Activated CD4-positive, alpha-beta T cell treated with anti-CD3 and anti-CD28 coated beads for 48 hours (primary cell): ENCODE measurements around the gene AK9.

Experiments used
- DNase-seq: peaks from one replicate; pipeline ENCODE4 v3.0.0-alpha.2; 2020

Gene AK9

GRCh38 chr6:109455437-109456110 lies 235.4 kb downstream of the AK9 start, which contains the start of gene MICAL1:
Gene MICAL1 (minus strand): TSS chr6:109455772. CDS start chr6:109454196, 1,576 bp downstream.
- peak; percentile 71 for DNase-seq

- DNase-seq = peak; percentile 65
Measured at GRCh38 chr6:109454496-109455436, 236.2 kb downstream of the AK9 start.

- no peak for DNase-seq
Measured at GRCh38 chr6:109453594-109454495, 237.2 kb downstream of the AK9 start.

GRCh38 chr6:109453156-109453555 lies 237.8 kb downstream of the AK9 start:
- no peak for DNase-seq

GRCh38 chr6:109452181-109452580 lies 238.8 kb downstream of the AK9 start:
- DNase-seq = no peak

- DNase-seq = no peak
Measured at GRCh38 chr6:109451376-109451775, 239.6 kb downstream of the AK9 start.

- DNase-seq = no peak
Measured at GRCh38 chr6:109450801-109451200, 240.2 kb downstream of the AK9 start.

GRCh38 chr6:109449795-109450673 lies 241.0 kb downstream of the AK9 start:
- no peak for DNase-seq

GRCh38 chr6:109449064-109449794 lies 241.8 kb downstream of the AK9 start:
- no peak for DNase-seq

GRCh38 chr6:109448615-109449014 lies 242.4 kb downstream of the AK9 start:
- no peak for DNase-seq

GRCh38 chr6:109447878-109448555 lies 243.0 kb downstream of the AK9 start:
- no peak for DNase-seq

- DNase-seq = no peak
Measured at GRCh38 chr6:109447087-109447486, 243.9 kb downstream of the AK9 start.

GRCh38 chr6:109446541-109446940 lies 244.5 kb downstream of the AK9 start:
- DNase-seq = no peak

GRCh38 chr6:109446072-109446471 lies 244.9 kb downstream of the AK9 start:
- DNase-seq = no peak

GRCh38 chr6:109445382-109445781 lies 245.6 kb downstream of the AK9 start:
- no peak for DNase-seq

GRCh38 chr6:109443425-109443950 lies 247.5 kb downstream of the AK9 start:
- no peak for DNase-seq
